Astrocyte (in vitro differentiated cells and primary cell): ENCODE results near the gene HOXA10. TPM values are rescaled to one million over a fixed set of nuclear protein-coding genes. Genes with fewer than 3 reads are reported as not detected.

ENCODE experiments used
- DNase-seq: peaks from one replicate; pipeline ENCODE4 v3.0.0-alpha.2; 2010; ENCODE audit warnings: low read depth
- FAIRE-seq: peaks from 2 replicates; lab custom pipeline; 2011; peaks lifted over from hg19 to GRCh38; lab: Jason Lieb, UNC
- H2AFZ ChIP-seq: 2 replicates; pipeline ENCODE4 v1.6.0; 2012; ENCODE audit warnings: low read depth, low read length, inconsistent platforms
- H3K27ac ChIP-seq: 2 replicates; pipeline ENCODE4 v1.5.1; 2011; ENCODE audit warnings: low read depth, low read length, inconsistent platforms
- H3K27me3 ChIP-seq: 2 replicates; pipeline ENCODE4 v1.6.0; 2011; ENCODE audit warnings: low read length, inconsistent platforms; ENCODE audit not compliant: insufficient read depth
- H3K36me3 ChIP-seq: 2 replicates; pipeline ENCODE4 v1.5.1; 2011; ENCODE audit warnings: low read length, inconsistent platforms; ENCODE audit not compliant: insufficient read depth
- H3K4me1 ChIP-seq: 2 replicates; pipeline ENCODE4 v1.5.1; 2011; ENCODE audit warnings: low read length, inconsistent platforms; ENCODE audit not compliant: insufficient read depth
- H3K4me2 ChIP-seq: 2 replicates; pipeline ENCODE4 v1.6.0; 2012; ENCODE audit warnings: low read length, inconsistent platforms
- H3K4me3 ChIP-seq: 2 replicates; pipeline ENCODE4 v1.5.1; 2011; ENCODE audit warnings: low read depth, mild to moderate bottlenecking, low read length, inconsistent platforms; ENCODE audit not compliant: insufficient read depth
- H3K79me2 ChIP-seq: 2 replicates; pipeline ENCODE4 v1.6.0; 2012; ENCODE audit warnings: mild to moderate bottlenecking, low read length, inconsistent platforms; ENCODE audit not compliant: insufficient read depth
- H3K9ac ChIP-seq: 2 replicates; pipeline ENCODE4 v1.6.0; 2012; ENCODE audit warnings: mild to moderate bottlenecking, low read length, inconsistent platforms
- H3K9me3 ChIP-seq: 2 replicates; pipeline ENCODE4 v1.5.1; 2012; ENCODE audit warnings: low read depth, mild to moderate bottlenecking, low read length, inconsistent platforms; ENCODE audit not compliant: insufficient read depth
- H4K20me1 ChIP-seq: 2 replicates; pipeline ENCODE4 v1.6.0; 2012; ENCODE audit warnings: low read length, inconsistent platforms; ENCODE audit not compliant: insufficient read depth
- H3K27ac Mint-ChIP-seq: one replicate; pipeline ENCODE4 v1.8.0; 2021; ENCODE audit warnings: mild to moderate bottlenecking, mixed read lengths; ENCODE audit not compliant: unreplicated experiment
- H3K27me3 Mint-ChIP-seq: one replicate; pipeline ENCODE4 v1.8.0; 2021; ENCODE audit warnings: low read depth, mixed read lengths; ENCODE audit not compliant: unreplicated experiment
- H3K36me3 Mint-ChIP-seq: one replicate; pipeline ENCODE4 v1.8.0; 2021; ENCODE audit warnings: low read depth, mixed read lengths; ENCODE audit not compliant: unreplicated experiment
- H3K4me1 Mint-ChIP-seq: one replicate; pipeline ENCODE4 v1.8.0; 2021; ENCODE audit warnings: low read depth, mixed read lengths; ENCODE audit not compliant: unreplicated experiment
- H3K4me3 Mint-ChIP-seq: one replicate; pipeline ENCODE4 v1.8.0; 2021; ENCODE audit warnings: mild to moderate bottlenecking, moderate library complexity, mixed read lengths; ENCODE audit not compliant: unreplicated experiment
- H3K9me3 Mint-ChIP-seq: one replicate; pipeline ENCODE4 v1.8.0; 2021; ENCODE audit warnings: mild to moderate bottlenecking, mixed read lengths; ENCODE audit not compliant: unreplicated experiment
- EZH2 ChIP-seq: IDR thresholded peaks from 2 replicates; pipeline ENCODE4 v1.6.1; 2012; ENCODE audit warnings: mild to moderate bottlenecking, low read length, inconsistent platforms; ENCODE audit not compliant: insufficient read depth
- total RNA-seq: library from RNA; stranded (reverse); gene quantifications from 2 replicates; pipeline ENCODE4 v1.2.1, GENCODE V29; 2021
- TF ChIP-seq, protein P1 (sequence below): IDR thresholded peaks from 2 replicates; pipeline ENCODE4 v1.5.1; 2011; ENCODE audit warnings: low read depth, mild to moderate bottlenecking, inconsistent platforms, low read length, moderate library complexity; ENCODE audit not compliant: insufficient read depth

The HOXA10 gene
- total RNA-seq, 1 donor from 2014 or later, result not detected

DNA sequence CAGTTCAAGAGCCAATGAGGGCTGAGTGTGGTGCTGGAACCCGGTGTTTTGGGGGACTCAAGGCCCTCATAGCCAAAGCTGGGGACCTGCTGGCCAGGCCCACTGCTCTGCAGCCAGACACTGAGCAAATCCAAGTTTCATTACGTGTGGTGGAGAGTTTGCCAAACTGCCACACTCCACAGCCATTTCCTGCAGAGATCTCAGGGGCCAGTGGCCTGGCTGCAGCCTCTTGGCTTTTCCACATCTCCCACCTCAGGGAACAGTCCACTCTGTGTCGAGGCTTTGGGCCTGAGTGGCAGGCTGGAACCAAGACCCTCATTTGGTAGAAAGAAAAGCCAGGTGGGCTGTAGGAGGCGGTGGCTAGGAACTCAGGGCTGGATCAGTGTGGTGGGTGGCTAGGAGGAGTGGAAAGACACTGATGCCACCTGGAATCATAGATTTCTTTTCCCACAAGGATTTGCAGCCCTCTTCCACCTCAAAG is 7.7 kb upstream of the HOXA10 start:
- H4K20me1 ChIP-seq, result peaks cover 13% of the 10 kb centered on the region
- H3K27ac ChIP-seq, result no peak overlapping the region
- TF ChIP-seq, protein P1, sequence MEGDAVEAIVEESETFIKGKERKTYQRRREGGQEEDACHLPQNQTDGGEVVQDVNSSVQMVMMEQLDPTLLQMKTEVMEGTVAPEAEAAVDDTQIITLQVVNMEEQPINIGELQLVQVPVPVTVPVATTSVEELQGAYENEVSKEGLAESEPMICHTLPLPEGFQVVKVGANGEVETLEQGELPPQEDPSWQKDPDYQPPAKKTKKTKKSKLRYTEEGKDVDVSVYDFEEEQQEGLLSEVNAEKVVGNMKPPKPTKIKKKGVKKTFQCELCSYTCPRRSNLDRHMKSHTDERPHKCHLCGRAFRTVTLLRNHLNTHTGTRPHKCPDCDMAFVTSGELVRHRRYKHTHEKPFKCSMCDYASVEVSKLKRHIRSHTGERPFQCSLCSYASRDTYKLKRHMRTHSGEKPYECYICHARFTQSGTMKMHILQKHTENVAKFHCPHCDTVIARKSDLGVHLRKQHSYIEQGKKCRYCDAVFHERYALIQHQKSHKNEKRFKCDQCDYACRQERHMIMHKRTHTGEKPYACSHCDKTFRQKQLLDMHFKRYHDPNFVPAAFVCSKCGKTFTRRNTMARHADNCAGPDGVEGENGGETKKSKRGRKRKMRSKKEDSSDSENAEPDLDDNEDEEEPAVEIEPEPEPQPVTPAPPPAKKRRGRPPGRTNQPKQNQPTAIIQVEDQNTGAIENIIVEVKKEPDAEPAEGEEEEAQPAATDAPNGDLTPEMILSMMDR, result no peak
- no peak for TF ChIP-seq EZH2
- no peak overlapping the region for H3K4me3 ChIP-seq
- Mint-ChIP-seq H3K27me3 (peaks cover 88% of the 10 kb centered on the region), H3K9me3 (peaks cover 31% of the 10 kb centered on the region), H3K4me1 (no peaks in the 10 kb centered on the region), H3K27ac (no peak overlapping the region), H3K36me3 (peaks cover 2% of the 10 kb centered on the region), H3K4me3 (no peak overlapping the region)
- H2AFZ ChIP-seq, result no peak overlapping the region
- no peak overlapping the region for H3K4me2 ChIP-seq
- H3K36me3 ChIP-seq, result no peaks in the 10 kb centered on the region
- H3K4me1 ChIP-seq, result peaks cover 7% of the 10 kb centered on the region
- H3K79me2 ChIP-seq, result no peaks in the 10 kb centered on the region
- peaks cover 3% of the 10 kb centered on the region for H3K9me3 ChIP-seq
- peaks cover 97% of the 10 kb centered on the region for H3K27me3 ChIP-seq
- H3K9ac ChIP-seq, result no peak overlapping the region
- DNase-seq (no peak), FAIRE-seq (no peak)

DNA sequence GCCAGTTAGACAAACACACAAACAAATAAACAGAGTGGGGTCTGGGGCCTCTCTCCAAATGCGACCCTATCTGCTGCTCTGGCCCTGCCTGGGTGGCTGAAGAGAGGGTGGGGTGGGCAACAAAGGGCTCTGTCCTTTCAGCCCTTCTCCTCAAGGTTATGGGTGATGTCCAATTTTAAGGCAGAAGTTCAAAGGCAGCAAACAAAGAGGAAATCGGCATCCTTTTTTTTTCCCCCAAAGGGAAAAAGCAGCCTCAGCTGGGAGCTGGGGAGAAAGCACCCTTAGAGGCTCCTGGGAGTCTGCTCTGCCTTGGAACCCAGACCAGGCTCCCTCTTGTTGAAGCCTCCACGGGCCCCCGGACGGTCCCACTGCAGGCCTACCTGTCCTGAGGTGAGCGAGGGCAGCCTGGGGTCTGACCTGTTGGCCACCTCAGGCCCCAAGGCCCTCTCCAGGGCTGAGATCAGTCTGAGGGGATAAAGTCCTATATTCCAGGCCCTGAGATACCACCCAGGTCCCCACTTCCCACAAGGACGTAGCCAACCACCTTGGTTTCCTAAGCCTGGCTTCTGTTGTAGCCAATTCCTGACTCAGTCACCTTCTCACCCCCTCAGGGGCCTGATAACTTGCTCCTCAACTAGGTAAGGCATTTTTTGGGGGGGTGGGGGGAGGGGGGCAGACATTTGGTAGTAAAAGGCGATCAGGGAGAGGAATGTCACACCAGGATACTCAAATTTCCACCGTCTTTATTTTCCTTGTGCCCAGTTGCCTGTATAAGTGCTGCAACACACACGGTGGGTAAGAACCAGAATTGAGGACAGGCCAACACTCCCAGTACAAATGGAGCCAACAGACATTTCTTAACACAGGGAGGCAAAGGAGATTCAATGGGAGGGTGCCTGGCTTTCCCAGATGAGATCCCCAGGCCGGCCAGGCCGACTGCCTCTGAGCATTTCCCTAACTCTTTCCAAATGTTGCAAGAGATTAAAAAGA is 6.6 kb upstream of the HOXA10 start:
- Histone ChIP-seq H3K79me2 (no peaks in the 10 kb centered on the region), H3K4me3 (no peak overlapping the region), H3K36me3 (no peaks in the 10 kb centered on the region), H3K4me1 (peaks cover 7% of the 10 kb centered on the region), H4K20me1 (peaks cover 7% of the 10 kb centered on the region), H3K9me3 (peaks cover 3% of the 10 kb centered on the region), H3K9ac (no peak overlapping the region), H3K27me3 (peaks cover 97% of the 10 kb centered on the region), H3K4me2 (no peak overlapping the region), H3K27ac (no peak overlapping the region), H2AFZ (no peak overlapping the region)
- H3K27me3 Mint-ChIP-seq, result peaks cover 88% of the 10 kb centered on the region
- H3K27ac Mint-ChIP-seq, result no peak overlapping the region
- DNase-seq (no peak), FAIRE-seq (no peak)
- H3K9me3 Mint-ChIP-seq, result peaks cover 24% of the 10 kb centered on the region
- TF ChIP-seq, protein P1, result no peak
- TF ChIP-seq EZH2, result no peak
- H3K36me3 Mint-ChIP-seq, result peaks cover 2% of the 10 kb centered on the region
- no peaks in the 10 kb centered on the region for H3K4me1 Mint-ChIP-seq
- no peak overlapping the region for H3K4me3 Mint-ChIP-seq
